MM.1S (cell line): ENCODE results near the gene DFFB.

Experiments
- CTCF ChIP-seq: fragments of 300-600 bp; sonication (generic); IDR thresholded peaks from 2 replicates; pipeline ENCODE4 v1.5.1; 2016; ENCODE audit warnings: antibody characterized with exemption, low read length, mixed read lengths
- EZH2 ChIP-seq: fragments of 300-600 bp; sonication (generic); optimal IDR thresholded peaks from 2 replicates; pipeline ENCODE3; 2017; ENCODE audit warnings: low read depth, mild to moderate bottlenecking, antibody characterized with exemption, low read length, mixed read lengths
- EZH2phosphoT487 ChIP-seq: fragments of 300-600 bp; sonication (generic); IDR thresholded peaks from 2 replicates; pipeline ENCODE4 v1.6.1; 2018; ENCODE audit warnings: antibody characterized with exemption, low read length

GRCh38 chr1:3828391-3828790, 28.9 kb upstream of the DFFB start:
- TF ChIP-seq CTCF (no peak), EZH2 (no peak), EZH2phosphoT487 (no peak)
